ENCODE data around the gene TEX30. TPM values are rescaled to one million over a fixed set of nuclear protein-coding genes. Genes with fewer than 3 reads are reported as not detected.

Gene TEX30
- total and polyA plus RNA-seq, 2 donors (not counting 3 experiments of a cell fraction or from before 2014, with no cell fraction given), result 12.5 to 19.8 TPM

GRCh38 chr13:102807699-102808098, 34.1 kb upstream of the TEX30 start:
- dilution Hi-C loops (cut with MboI; ENCODE audit: extremely low pct_ligation_motif_present, low sequenced_read_pairs) (no loop called here), intact Hi-C loops (cut with micrococcal nuclease) (no loop called here)
- POLR2A ChIA-PET, result no interaction called here
- H3K9me3 ChIP-seq (replicated peaks; ENCODE audit: control insufficient read depth, insufficient read depth, low read length), result no peaks in the 10 kb centered on the region
- TF ChIP-seq, protein P1, sequence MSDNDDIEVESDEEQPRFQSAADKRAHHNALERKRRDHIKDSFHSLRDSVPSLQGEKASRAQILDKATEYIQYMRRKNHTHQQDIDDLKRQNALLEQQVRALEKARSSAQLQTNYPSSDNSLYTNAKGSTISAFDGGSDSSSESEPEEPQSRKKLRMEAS (IDR thresholded peaks at IDR 0.05; ENCODE audit: insufficient read depth, insufficient read length), result no peak
- no peak for TF ChIP-seq JUN (IDR thresholded peaks at IDR 0.05; ENCODE audit: borderline replicate concordance, insufficient read depth, insufficient read length, low read depth)
- no peak for TF ChIP-seq FOS (IDR thresholded peaks at IDR 0.05; ENCODE audit: borderline replicate concordance, insufficient read depth, low read length)
- no peak for TF ChIP-seq POLR2AphosphoS5 (IDR thresholded peaks at IDR 0.05; ENCODE audit: insufficient read depth, low read depth, low read length)
- no peak for TF ChIP-seq MYC (IDR thresholded peaks at IDR 0.05; ENCODE audit: low read depth, low read length)
- H3K9me1 ChIP-seq (replicated peaks; ENCODE audit: control insufficient read depth, extremely low read depth, insufficient read depth, low read length), result no peaks in the 10 kb centered on the region
- H2AFZ ChIP-seq (ENCODE audit: low read depth, low read length), result no peak overlapping the region
- CTCF ChIA-PET, result interaction anchor here (1.0 to 1.5 kb wide), 2 partner anchors 18 to 251 kb away, joined by 3 to 5 read pairs; no protein-coding TSS in a partner anchor
- peaks cover 1% of the 10 kb centered on the region for H3K4me1 ChIP-seq (ENCODE audit: control insufficient read depth, extremely low read depth, insufficient read depth, low read length)
- H3K79me2 ChIP-seq (ENCODE audit: control insufficient read depth, insufficient read depth, low read length), result peaks cover 18% of the 10 kb centered on the region
- H4K20me1 ChIP-seq (replicated peaks; ENCODE audit: control insufficient read depth, extremely low read depth, insufficient read depth, low read length), result no peaks in the 10 kb centered on the region
- H3K27ac ChIP-seq (ENCODE audit: insufficient read depth, low read depth, low read length), result no peak overlapping the region
- no peak overlapping the region for H3K4me3 ChIP-seq (replicated peaks in 1 of 3; ENCODE audit: insufficient read depth in 1 of 3, low read depth in 1 of 3, low read length in 3 of 3)
- FAIRE-seq (no peak), DNase-seq (ENCODE audit: low read depth, low spot score) (no peak)
- no peaks in the 10 kb centered on the region for H3K36me3 ChIP-seq (ENCODE audit: control insufficient read depth in 2 of 2, extremely low read depth in 1 of 2, insufficient read depth in 2 of 2, low read length in 2 of 2)
- H3K9ac ChIP-seq (replicated peaks; ENCODE audit: extremely low read depth, insufficient read depth, low read length), result no peak overlapping the region
- no peaks in the 10 kb centered on the region for H3K27me3 ChIP-seq (ENCODE audit: control insufficient read depth in 2 of 2, insufficient read depth in 2 of 2, low read length in 2 of 2)
- BruUV-seq (replicated peaks), result no TSS peak
- H3K4me2 ChIP-seq (ENCODE audit: insufficient read depth, low read length), result no peak overlapping the region

DNA sequence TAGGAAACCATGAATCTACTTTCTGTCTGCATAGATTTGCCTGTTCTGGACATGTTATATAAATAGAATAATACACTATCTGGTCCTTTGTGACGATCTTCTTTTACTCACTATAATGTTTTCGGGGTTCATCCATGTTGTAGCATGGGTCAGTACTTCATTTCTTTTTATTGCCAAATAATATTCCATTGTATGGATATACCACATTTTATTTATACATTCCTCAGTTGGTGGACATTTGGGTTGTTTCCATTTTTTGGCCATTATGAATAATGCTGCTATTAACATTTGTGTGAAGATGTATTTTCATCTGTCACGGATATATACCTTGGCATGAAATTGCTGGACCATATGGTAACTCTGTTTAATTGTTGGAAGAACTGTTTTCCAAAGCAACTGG, 32.1 kb upstream of the TEX30 start:
- H2AFZ ChIP-seq (ENCODE audit: low read depth, low read length), result no peak overlapping the region
- no peak for TF ChIP-seq JUN (IDR thresholded peaks at IDR 0.05; ENCODE audit: borderline replicate concordance, insufficient read depth, insufficient read length, low read depth)
- no peak for TF ChIP-seq MYC (IDR thresholded peaks at IDR 0.05; ENCODE audit: low read depth, low read length)
- TF ChIP-seq, protein P1 (IDR thresholded peaks at IDR 0.05; ENCODE audit: insufficient read depth, insufficient read length), result no peak
- TF ChIP-seq POLR2A (IDR thresholded peaks at IDR 0.05; ENCODE audit: low read depth, low read length), result no peak
- no peak for TF ChIP-seq EZH2 (IDR thresholded peaks at IDR 0.05; ENCODE audit: borderline replicate concordance, low read depth, low read length, severe bottlenecking)
- TF ChIP-seq, protein P2, sequence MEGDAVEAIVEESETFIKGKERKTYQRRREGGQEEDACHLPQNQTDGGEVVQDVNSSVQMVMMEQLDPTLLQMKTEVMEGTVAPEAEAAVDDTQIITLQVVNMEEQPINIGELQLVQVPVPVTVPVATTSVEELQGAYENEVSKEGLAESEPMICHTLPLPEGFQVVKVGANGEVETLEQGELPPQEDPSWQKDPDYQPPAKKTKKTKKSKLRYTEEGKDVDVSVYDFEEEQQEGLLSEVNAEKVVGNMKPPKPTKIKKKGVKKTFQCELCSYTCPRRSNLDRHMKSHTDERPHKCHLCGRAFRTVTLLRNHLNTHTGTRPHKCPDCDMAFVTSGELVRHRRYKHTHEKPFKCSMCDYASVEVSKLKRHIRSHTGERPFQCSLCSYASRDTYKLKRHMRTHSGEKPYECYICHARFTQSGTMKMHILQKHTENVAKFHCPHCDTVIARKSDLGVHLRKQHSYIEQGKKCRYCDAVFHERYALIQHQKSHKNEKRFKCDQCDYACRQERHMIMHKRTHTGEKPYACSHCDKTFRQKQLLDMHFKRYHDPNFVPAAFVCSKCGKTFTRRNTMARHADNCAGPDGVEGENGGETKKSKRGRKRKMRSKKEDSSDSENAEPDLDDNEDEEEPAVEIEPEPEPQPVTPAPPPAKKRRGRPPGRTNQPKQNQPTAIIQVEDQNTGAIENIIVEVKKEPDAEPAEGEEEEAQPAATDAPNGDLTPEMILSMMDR (IDR thresholded peaks at IDR 0.05; ENCODE audit: extremely low read depth in 1 of 2, insufficient read depth in 1 of 2, low read depth in 1 of 2, low read length in 2 of 2), result no peak
- no peak for TF ChIP-seq POLR2AphosphoS5 (IDR thresholded peaks at IDR 0.05; ENCODE audit: insufficient read depth, low read depth, low read length)
- TF ChIP-seq FOS (IDR thresholded peaks at IDR 0.05; ENCODE audit: borderline replicate concordance, insufficient read depth, low read length), result no peak
- TF ChIP-seq GATA2 (IDR thresholded peaks at IDR 0.05; ENCODE audit: insufficient read depth, insufficient read length, low read depth, low read length), result no peak
- no peaks in the 10 kb centered on the region for H3K27me3 ChIP-seq (ENCODE audit: control insufficient read depth in 2 of 2, insufficient read depth in 2 of 2, low read length in 2 of 2)
- H3K4me2 ChIP-seq (ENCODE audit: insufficient read depth, low read length), result no peak overlapping the region
- POLR2A ChIA-PET, result no interaction called here
- DNase-seq (ENCODE audit: low read depth, low spot score) (no peak), FAIRE-seq (no peak)
- H3K9me1 ChIP-seq (replicated peaks; ENCODE audit: control insufficient read depth, extremely low read depth, insufficient read depth, low read length), result no peaks in the 10 kb centered on the region
- H3K4me1 ChIP-seq (ENCODE audit: control insufficient read depth, extremely low read depth, insufficient read depth, low read length), result peaks cover 4% of the 10 kb centered on the region
- BruUV-seq (replicated peaks), result no TSS peak
- intact Hi-C loops (cut with micrococcal nuclease) (no loop called here), dilution Hi-C loops (cut with MboI; ENCODE audit: extremely low pct_ligation_motif_present, low sequenced_read_pairs) (no loop called here)
- no peak overlapping the region for H3K4me3 ChIP-seq (replicated peaks in 1 of 3; ENCODE audit: insufficient read depth in 1 of 3, low read depth in 1 of 3, low read length in 3 of 3)
- H3K36me3 ChIP-seq (ENCODE audit: control insufficient read depth in 2 of 2, extremely low read depth in 1 of 2, insufficient read depth in 2 of 2, low read length in 2 of 2), result no peaks in the 10 kb centered on the region
- H3K9ac ChIP-seq (replicated peaks; ENCODE audit: extremely low read depth, insufficient read depth, low read length), result no peak overlapping the region
- no peaks in the 10 kb centered on the region for H4K20me1 ChIP-seq (replicated peaks; ENCODE audit: control insufficient read depth, extremely low read depth, insufficient read depth, low read length)
- H3K9me3 ChIP-seq (replicated peaks; ENCODE audit: control insufficient read depth, insufficient read depth, low read length), result no peaks in the 10 kb centered on the region
- no peak overlapping the region for H3K27ac ChIP-seq (ENCODE audit: insufficient read depth, low read depth, low read length)
- CTCF ChIA-PET, result no interaction called here
- peaks cover 19% of the 10 kb centered on the region for H3K79me2 ChIP-seq (ENCODE audit: control insufficient read depth, insufficient read depth, low read length)

All from endothelial cell of umbilical vein (primary cell).